HepG2 (cell line): Measurements from ENCODE around the gene ZNF12. TPM values are rescaled to one million over a fixed set of nuclear protein-coding genes. Genes with fewer than 3 reads are reported as not detected.

Experiments used
- ATAC-seq: fragments of 200-7000 bp; cut with Tn5 transposase; 3 replicates; pipeline ENCODE4 v1.9.1; 2020; ENCODE audit warnings: mild to moderate bottlenecking, moderate library complexity
- BruUV-seq: library from RNA; stranded (reverse); fragments of 400-500 nt; replicated peaks from 2 replicates; lab custom pipeline; 2021; lab: Mats Ljungman, UMichigan
- CTCF ChIA-PET: fragments of 300-600 bp; formaldehyde crosslinking; extraction: SDS; loops from one replicate; lab custom pipeline; 2021; ENCODE audit warnings: low total read pairs, inconsistent platforms, low intra/inter-chr PET ratio; lab: Yijun Ruan, JAX
- POLR2A ChIA-PET: fragments of 350-600 bp; sonication (Branson Sonifier 250); formaldehyde crosslinking; loops from one replicate; lab custom pipeline; 2020; ENCODE audit warnings: antibody characterized with exemption, inconsistent platforms; lab: Yijun Ruan, JAX
- DNase-seq: peaks from one replicate; pipeline ENCODE4 v3.0.0-alpha.2; 2015; ENCODE audit warnings: low spot score
- FAIRE-seq: peaks from 3 replicates; lab custom pipeline; 2011; peaks lifted over from hg19 to GRCh38; lab: Jason Lieb, UNC
- H2AFZ ChIP-seq: one replicate; pipeline ENCODE4 v1.6.1; 2011; ENCODE audit warnings: low read length, inconsistent platforms
- H3K27ac ChIP-seq: fragments of 300-600 bp; 3 replicates; pipeline ENCODE4 v1.8.0; 2011; ENCODE audit warnings: mixed run types, mild to moderate bottlenecking, mixed read lengths, low read length, inconsistent platforms; ENCODE audit not compliant: insufficient read depth; ENCODE audit errors: extremely low read length
- H3K27me3 ChIP-seq, 2 experiments: fragments of 200-600 bp in 1 of 2; 2 replicates in 1 of 2; 3 replicates in 1 of 2; pipeline versions ENCODE4 v1.6.0 to v1.8.0; 2011; ENCODE audit warnings: low read length in 2 of 2, mild to moderate bottlenecking in 2 of 2, moderate library complexity in 2 of 2, inconsistent platforms in 1 of 2; ENCODE audit not compliant: insufficient read depth in 2 of 2, control insufficient read depth in 1 of 2
- H3K36me3 ChIP-seq, 2 experiments: fragments of 200-600 bp in 1 of 2; replicated peaks in 1 of 2; 2 replicates in 1 of 2; 3 replicates in 1 of 2; pipeline versions ENCODE4 v1.5.1 to v1.8.0; 2011; ENCODE audit warnings: low read length in 2 of 2, inconsistent platforms in 1 of 2; ENCODE audit not compliant: insufficient read depth in 2 of 2, control insufficient read depth in 1 of 2
- H3K4me1 ChIP-seq: 2 replicates; pipeline ENCODE4 v1.5.1; 2012; ENCODE audit warnings: low read length, inconsistent platforms; ENCODE audit not compliant: insufficient read depth
- H3K4me2 ChIP-seq: 2 replicates; pipeline ENCODE4 v1.6.0; 2011; ENCODE audit warnings: low read depth, low read length, inconsistent platforms
- H3K4me3 ChIP-seq, 3 experiments: fragments of 200-600 bp in 1 of 3; sonication (generic), shearing (Covaris generic) in 1 of 3; replicated peaks in 1 of 3; 2 replicates each; pipeline ENCODE4 v1.5.1; 2011 to 2016; ENCODE audit warnings: low read length in 3 of 3, inconsistent platforms in 2 of 3, low read depth in 2 of 3, mild to moderate bottlenecking in 2 of 3, control low read depth in 1 of 3, mixed read lengths in 1 of 3; ENCODE audit not compliant: insufficient read depth in 1 of 3
- H3K79me2 ChIP-seq: one replicate; pipeline ENCODE4 v1.6.1; 2011; ENCODE audit warnings: low read length, inconsistent platforms; ENCODE audit not compliant: insufficient read depth
- H3K9ac ChIP-seq: 2 replicates; pipeline ENCODE4 v1.6.0; 2011; ENCODE audit warnings: mild to moderate bottlenecking, low read depth, low read length, inconsistent platforms; ENCODE audit not compliant: insufficient read depth
- H3K9me3 ChIP-seq: 2 replicates; pipeline ENCODE4 v1.5.1; 2012; ENCODE audit warnings: mild to moderate bottlenecking, low read length
- H4K20me1 ChIP-seq: 2 replicates; pipeline ENCODE4 v1.6.0; 2011; ENCODE audit warnings: inconsistent platforms, mild to moderate bottlenecking, low read length, moderate library complexity; ENCODE audit not compliant: insufficient read depth
- CHCHD3 ChIP-seq: sonication (generic); formaldehyde crosslinking; IDR thresholded peaks from 2 replicates; pipeline ENCODE4 v1.8.0; 2022; ENCODE audit warnings: mild to moderate bottlenecking, missing genetic modification reagents, moderate library complexity
- CTCF ChIP-seq: sonication (generic); formaldehyde crosslinking; IDR thresholded peaks from 2 replicates; pipeline ENCODE4 v1.5.0; 2020; ENCODE audit warnings: mild to moderate bottlenecking, missing genetic modification reagents, moderate library complexity
- ZNF580 ChIP-seq: IDR thresholded peaks from 2 replicates; pipeline ENCODE4 v1.6.1; 2016; ENCODE audit warnings: low read depth, borderline replicate concordance
- ZNF629 ChIP-seq: sonication (generic); formaldehyde crosslinking; conservative IDR thresholded peaks from 2 replicates; pipeline ENCODE4 v1.5.0; 2020; ENCODE audit warnings: missing genetic modification reagents
- WGBS: methylation state at CpG from one replicate; pipeline ENCODE4 v1.1.6; 2017; ENCODE audit warnings: low lambda C conversion rate; 5-methylcytosine and 5-hydroxymethylcytosine counted together
- in situ Hi-C: cut with HindIII; loops from 2 replicates; pipeline ENCODE4 v1.10.0; 2017; ENCODE audit warnings: low pct_unique_long_range_greater_than_20kb; ENCODE audit not compliant: extremely low pct_ligation_motif_present
- intact Hi-C: fragments of 100-400 bp; cut with micrococcal nuclease; formaldehyde crosslinking; loops from one replicate; pipeline ENCODE4 v1.10.0; 2022; ENCODE audit not compliant: unreplicated experiment
- polyA plus RNA-seq, 8 experiments: library from polyadenylated mRNA; depleted of rRNA in 3 of 8; stranded (reverse) in 7 of 8; unstranded in 1 of 8; fragments of >200 nt; fragmentation: Illumina TruSeq in 4 of 8; extraction: Trizol in 4 of 8; gene quantifications; 2 replicates each; pipeline versions ENCODE4 v1.2.1 to v1.2.3, GENCODE V29; 2011 to 2016; ENCODE audit warnings: low read depth in 4 of 8, missing spikeins in 1 of 8, mixed read lengths in 1 of 8; ENCODE audit not compliant: insufficient read depth in 1 of 8
- total RNA-seq, 5 experiments: library from RNA; depleted of rRNA; stranded (reverse); fragments of >200 nt; fragmentation: Illumina TruSeq; extraction: Trizol; gene quantifications; 2 replicates each; pipeline ENCODE4 v1.2.3, GENCODE V29; 2016; ENCODE audit warnings: low read depth in 1 of 5

ZNF12 gene
- total and polyA plus RNA-seq, 2 of the 13 experiments (the other 11 are each of a cell fraction or from before 2014, with no cell fraction given) = 21.4 to 22.8 TPM

- no peaks in the 10 kb centered on the region for H3K27me3 ChIP-seq
- H3K4me3 ChIP-seq = no peak overlapping the region
- POLR2A ChIA-PET = no interaction called here
- peaks cover 15 to 41% of the 10 kb centered on the region in 2 experiments; a peak in 4 of 5 replicates for H3K36me3 ChIP-seq
- no peak overlapping the region for H2AFZ ChIP-seq
- FAIRE-seq (no peak), ATAC-seq (no peak), DNase-seq (no peak)
- H3K4me1 ChIP-seq = no peaks in the 10 kb centered on the region
- no peak overlapping the region for H3K4me2 ChIP-seq
- in situ Hi-C loops (no loop called here), intact Hi-C loops (no loop called here)
- H3K9me3 ChIP-seq = no peaks in the 10 kb centered on the region
- H3K79me2 ChIP-seq = no peaks in the 10 kb centered on the region
- WGBS = 97% methylated on average over 12 of the region's 17 CpGs
- H3K27ac ChIP-seq = no peak overlapping the region
- H4K20me1 ChIP-seq = no peaks in the 10 kb centered on the region
- H3K9ac ChIP-seq = no peak overlapping the region
- 0 out of 2 replicates have a peak, but pooled peaks have one; percentile 8 for TF ChIP-seq CTCF (CRISPR knock-in tag)
- peak; percentile 71 for TF ChIP-seq ZNF629 (CRISPR knock-in tag)
- TF ChIP-seq ZNF580 = no peak
- BruUV-seq = no TSS peak
- CTCF ChIA-PET = no interaction called here
These were observed 58.5 kb downstream of the ZNF12 start for GRCh38 chr7:6648066-6648814.

DNA sequence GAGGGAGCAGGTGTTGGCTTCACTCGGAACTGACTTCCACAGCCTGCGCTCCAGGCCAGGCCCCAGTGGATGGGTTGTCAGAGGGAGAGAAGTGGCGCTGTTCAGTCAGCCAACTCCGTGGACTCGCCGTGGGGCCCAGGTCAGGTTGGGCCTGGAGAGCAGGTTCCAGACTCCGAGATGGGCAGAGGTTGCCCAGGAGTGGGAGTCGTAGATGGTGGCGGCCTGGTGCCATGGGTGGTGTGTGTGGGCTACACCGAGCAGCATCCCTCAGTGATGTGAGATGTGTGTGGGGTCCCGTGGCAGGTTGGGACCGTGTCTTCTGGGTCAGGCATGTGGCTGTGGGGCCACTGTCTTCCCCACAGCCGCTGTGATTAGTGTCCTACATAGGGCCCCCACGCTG lies 59.2 kb downstream of the ZNF12 start:
- ChIA-PET POLR2A (no interaction called here), CTCF (no interaction called here)
- Histone ChIP-seq H2AFZ (no peak overlapping the region), H3K36me3 (peaks cover 17 to 43% of the 10 kb centered on the region in 2 experiments; a peak in 4 of 5 replicates), H3K27ac (no peak overlapping the region), H3K27me3 (no peaks in the 10 kb centered on the region), H3K4me2 (no peak overlapping the region), H3K79me2 (no peaks in the 10 kb centered on the region), H3K9me3 (no peaks in the 10 kb centered on the region), H3K4me1 (no peaks in the 10 kb centered on the region), H3K9ac (no peak overlapping the region), H4K20me1 (no peaks in the 10 kb centered on the region), H3K4me3 (no peak overlapping the region)
- DNase-seq = no peak
- no peak for TF ChIP-seq CHCHD3 (CRISPR knock-in tag)
- BruUV-seq = no TSS peak
- intact Hi-C loops (no loop called here), in situ Hi-C loops (no loop called here)
- FAIRE-seq = no peak
- no peak for ATAC-seq
- 93% methylated on average over 12 of the region's 14 CpGs for WGBS
